OCI-LY3 (cell line): Measurements from ENCODE around the gene UBXN1.

Experiments used
- CTCF ChIP-seq: fragments of 200-600, 300-600 bp; sonication (generic); IDR thresholded peaks from 2 replicates; pipeline ENCODE4 v1.5.1; 2014; ENCODE audit warnings: antibody characterized with exemption, low read length, low read depth
- EZH2phosphoT487 ChIP-seq: fragments of 200-600 bp; shearing (Covaris generic); IDR thresholded peaks from 2 replicates; pipeline ENCODE4 v1.6.1; 2018; ENCODE audit warnings: antibody characterized with exemption, mixed run types, low read depth

GRCh38 chr11:62677714-62678113 is 1.2 kb downstream of the UBXN1 start:
- TF ChIP-seq CTCF (no peak), EZH2phosphoT487 (no peak)
